Pulmonary artery endothelial cell (primary cell): ENCODE measurements around the gene LKAAEAR1. TPM values are rescaled to one million over a fixed set of nuclear protein-coding genes. Genes with fewer than 3 reads are reported as not detected.
A peak's percentile ranks its signal among the peaks of the same experiment; 100 is the strongest.

ENCODE experiments used
- DNase-seq: peaks from one replicate; pipeline ENCODE4 v3.0.0-alpha.2; 2011; ENCODE audit warnings: low read depth, low spot score
- total RNA-seq: library from RNA; depleted of rRNA; stranded (reverse); fragments of >200 nt; gene quantifications from 2 replicates; pipeline ENCODE4 v1.2.3, GENCODE V29; 2014

The LKAAEAR1 gene
- total RNA-seq, 1 donor from 2014 or later: not detected

DNA sequence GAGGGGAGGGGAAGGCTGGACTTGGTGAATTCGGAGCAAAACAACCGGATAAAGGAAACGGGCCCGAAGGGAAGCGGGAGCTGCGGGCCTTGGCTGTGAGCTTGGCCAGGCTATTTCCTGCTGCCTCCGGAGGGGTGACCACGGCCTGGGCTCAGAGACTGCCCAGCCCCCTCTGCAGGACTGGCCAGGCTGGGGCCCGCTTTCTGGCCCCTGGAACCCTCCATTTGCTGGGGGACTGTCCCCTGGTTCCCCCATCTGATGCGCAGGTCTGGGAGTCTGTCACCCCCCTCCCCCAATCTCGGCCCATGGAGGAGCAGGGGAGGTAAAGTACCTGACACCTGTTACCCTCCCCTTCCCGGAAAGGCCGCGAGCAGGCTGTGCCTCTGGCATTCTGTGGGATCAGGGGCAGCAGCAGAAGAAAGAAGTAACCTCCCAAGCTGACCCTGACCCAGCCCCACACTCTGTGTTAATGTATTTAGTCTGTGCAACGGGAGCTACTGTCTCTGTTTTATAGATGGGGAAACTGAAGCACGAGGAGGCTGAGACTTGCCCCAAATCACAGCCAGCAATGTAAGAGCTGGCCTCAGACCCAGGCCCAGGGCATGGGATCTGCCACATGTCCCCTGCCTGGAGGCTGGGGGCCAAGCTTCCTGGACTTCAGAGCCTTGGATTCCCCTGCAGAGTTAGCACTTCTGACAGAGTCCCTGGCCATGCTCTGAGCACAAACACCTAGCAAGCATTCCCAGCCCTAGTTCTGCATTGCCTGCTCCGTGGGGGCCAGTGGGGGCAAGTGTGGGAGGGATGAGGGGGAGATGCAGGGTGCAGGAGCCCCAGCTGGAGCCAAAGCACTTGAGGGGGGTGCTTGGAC is 44.7 kb downstream of the LKAAEAR1 start:
- no peak for DNase-seq

DNA sequence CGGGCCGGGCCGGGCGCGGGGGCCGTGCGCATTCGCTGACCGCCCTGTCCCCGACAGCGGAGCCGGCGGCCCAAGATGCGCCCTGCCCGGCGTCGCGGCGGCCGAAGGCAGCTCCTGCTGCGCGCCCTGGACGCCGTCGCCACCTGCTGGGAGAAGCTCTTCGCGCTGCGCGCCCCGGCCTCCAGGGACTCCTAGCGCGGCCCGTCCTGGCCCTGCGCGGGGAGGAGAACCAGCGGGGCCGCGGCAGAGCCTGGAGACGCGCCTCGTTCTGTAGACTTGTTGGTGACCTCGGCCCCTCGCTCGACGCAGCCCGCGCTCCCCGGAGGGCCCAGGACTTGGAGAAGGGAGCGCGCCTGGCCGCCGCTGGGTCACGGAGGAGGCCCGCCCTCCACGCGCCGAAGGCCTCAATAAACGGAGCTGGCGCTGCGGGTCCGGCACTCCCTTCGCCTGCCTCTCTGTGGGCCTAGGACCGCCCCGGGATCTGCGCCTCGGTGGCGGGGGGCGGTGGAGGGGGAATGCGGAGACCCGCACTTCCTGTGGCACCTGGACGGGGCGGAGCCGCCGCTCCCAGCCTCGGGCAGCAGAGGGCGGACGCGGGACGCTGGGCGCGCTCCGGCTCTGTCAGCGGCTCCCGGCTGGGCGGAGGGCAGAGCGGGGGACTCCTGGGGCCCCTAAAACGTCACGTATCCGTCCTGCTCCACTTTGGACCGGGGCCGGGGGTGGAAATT is 45.5 kb downstream of the LKAAEAR1 start:
- peak; percentile 84 for DNase-seq

DNA sequence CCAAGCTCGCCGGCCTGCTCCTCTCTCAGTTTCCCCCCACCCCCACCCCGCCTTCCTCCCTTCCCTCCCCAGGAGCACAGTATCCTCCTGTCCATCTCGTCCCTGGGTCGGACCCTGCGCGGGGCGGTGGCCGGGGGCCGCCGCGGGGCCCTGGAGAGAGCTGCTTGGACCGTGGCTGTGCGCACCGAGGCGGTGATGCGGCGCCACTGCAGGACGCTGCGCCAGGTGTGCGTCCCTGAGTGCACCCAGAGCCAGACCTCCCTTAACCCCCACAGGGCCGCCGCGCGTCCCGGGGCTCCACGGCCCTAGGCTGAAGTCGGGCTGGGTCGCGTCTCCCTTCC is 46.0 kb downstream of the LKAAEAR1 start:
- DNase-seq: no peak

DNA sequence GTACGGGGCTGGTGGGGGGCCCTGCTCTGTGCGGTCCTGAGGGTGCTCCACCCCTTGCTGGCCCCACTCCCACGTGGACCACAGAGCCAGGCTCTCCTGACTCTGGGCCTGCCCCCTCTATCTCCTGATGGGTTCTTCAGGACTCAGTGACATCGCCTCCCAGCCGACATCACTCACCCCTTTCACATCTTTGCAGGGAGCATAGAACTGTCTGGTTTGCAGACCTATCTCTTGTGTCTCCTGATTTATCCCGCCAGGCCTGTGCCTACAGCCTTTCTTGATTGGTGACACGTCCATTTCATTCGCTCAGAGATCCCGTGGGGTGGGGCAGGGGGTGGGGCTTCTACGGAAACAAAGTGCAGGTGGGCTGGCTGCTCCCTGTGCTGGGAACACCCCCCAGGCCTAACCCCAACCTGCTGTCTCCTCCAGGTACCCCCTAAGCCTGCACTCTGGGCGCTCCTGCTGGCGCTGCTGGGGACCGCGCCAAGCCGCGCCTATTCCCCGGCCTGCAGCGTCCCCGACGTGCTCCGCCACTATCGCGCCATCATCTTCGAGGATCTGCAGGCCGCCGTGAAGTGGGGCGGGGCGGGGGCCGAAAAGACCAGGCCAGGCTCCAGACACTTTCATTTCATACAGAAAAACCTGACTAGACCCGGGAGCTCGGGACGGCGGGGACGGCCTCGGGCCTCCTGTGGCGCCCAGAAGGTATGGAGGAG is 46.5 kb downstream of the LKAAEAR1 start:
- no peak for DNase-seq

DNA sequence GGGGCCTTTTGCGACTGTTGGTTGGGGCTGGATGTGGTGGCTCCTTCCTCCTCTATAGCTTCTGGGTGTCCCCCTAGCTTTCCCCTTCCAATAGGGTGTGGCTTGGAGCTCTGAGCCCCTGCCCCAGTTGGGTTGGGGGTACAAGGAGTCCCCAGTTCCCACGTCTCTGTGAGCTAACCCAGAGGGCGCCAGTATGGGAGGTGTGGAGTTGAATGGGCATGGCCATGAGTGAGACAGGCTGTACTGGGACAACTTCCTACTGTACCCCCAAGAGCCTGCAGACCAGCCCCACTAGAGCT is 47.0 kb downstream of the LKAAEAR1 start:
- DNase-seq: no peak

DNA sequence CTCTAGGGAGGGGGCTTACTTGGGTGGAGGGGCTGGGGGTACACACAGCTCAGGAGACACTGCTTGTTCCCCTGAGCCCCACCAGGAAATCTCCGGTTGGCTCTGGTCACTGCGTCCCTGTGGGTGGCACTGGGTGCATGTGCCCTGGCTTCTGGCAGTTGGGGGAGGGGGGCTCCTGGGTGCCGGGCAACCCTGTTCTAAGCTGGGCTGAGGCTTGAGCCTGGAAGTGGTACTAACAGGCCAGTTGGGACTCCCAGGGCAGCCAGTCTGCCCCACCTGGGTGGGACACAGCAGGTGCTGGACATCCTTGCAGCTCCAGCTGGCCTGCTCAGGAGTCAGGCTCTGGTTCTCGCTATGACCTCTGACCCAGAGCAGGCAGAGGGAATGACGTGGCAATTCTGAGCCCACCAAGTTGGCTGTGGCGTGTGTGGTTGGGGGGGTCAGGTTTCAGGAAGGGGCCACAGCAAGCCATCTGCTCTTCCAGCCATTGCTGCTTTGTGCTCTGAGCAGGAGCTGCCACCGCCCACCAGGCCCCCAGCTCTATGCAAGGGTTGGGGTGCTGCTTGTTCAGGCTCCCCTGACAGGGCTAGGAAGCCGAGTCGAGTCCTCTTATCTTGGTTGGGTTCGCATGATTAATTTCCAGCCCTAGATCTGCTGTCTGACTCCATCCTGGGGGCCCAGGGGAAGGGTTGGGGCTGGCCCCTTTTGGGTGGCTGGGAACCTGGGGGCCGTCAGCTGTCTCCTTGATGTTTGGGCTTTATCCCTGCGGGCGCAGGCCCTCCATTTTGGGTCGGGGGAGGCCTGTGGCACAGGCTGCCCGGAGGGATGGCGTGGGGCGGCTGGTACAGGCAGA is 47.6 kb downstream of the LKAAEAR1 start:
- no peak for DNase-seq

DNA sequence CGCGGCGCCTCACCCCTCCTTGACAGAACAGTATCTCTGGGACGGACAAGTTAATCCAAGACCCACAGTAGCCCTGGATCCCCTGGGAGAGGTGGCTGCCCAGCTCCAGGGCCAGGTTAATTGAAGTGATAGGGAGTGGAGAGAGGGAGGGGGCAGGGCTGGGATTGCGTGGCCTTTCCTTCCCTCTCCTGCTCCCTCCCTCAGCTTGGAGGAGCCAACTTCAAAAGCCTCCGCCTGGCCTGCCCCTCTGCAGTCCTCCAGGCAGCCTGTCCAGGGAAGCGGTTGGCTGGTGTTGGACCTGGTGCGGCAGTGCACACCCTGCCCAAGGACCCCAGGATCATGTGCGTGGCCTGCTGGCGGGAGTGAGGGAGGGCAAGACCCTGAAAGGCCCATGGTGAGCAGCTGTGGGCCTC is 48.3 kb downstream of the LKAAEAR1 start, which contains the start of gene C20orf204:
C20orf204 (plus strand) TSS at position 250 of the 413 bp plus-strand sequence; CDS start at position 392, 142 bp downstream.
- DNase-seq: no peak

DNA sequence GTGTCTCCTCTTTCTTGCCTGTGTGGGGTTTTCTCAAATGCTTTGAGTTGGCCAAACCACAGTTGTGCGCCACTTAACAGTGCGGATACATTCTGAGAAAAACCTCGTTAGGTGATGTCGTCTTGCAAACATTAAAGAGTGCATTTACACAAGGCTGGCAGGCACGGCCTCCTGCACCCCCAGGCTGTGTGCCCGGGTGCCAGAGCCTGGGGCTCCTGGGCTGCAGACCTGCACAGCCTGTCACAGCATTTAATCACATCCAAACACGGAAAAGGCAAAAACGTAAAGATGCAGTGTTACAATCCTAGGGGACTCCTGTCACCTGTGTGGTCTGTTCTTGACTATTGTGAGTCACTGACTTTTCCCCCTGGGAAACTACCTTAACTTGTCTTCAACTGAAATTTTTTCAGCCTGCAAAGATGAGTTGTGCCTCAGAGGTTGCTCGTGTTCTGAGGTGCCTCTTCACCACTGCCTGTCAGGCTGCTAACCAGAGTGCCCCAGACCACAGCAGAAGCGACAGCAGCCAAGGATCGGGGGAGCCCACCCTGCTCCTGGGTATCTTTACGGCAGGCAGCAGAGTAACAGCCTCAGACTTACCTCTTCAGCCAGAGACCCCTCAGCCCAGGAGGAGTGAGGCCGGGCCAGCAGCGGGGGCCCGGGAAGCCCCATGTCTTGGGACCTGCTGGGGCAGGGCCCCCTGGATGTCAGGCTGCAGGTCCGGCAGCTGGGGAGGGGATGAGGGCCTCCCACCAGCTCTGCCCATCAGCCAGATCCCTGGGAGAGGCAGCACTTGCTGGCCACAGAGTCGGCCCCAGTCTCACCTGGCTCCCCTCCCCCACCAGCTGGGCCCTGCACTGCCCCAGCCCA is 48.9 kb downstream of the LKAAEAR1 start:
- no peak for DNase-seq

DNA sequence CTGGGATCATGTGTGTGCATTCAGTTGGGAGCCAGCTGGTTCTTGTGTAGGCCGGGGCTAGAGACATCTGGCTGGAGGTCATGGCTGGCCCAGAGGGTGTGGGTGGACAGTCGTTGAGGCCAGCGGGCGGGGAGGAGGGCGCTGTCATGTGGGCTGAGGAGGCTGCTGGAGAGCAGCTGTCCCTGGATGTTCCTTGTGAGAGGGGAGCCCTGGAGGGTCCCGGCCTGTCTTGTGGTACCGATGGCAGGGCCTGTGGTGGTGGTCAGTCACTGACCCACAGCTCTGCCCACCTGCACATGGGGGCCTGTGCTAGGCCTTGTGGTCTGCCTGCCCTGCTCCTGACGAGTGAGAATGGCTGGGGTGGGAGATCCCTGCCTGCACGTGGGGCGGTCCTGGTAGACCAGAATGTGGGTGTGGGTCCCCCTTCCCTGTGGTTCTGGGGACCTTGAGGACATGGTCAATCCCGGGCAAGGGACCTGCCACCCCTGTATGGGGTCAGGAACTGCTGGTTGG is 50.2 kb downstream of the LKAAEAR1 start:
- no peak for DNase-seq

Other genes with a start within 250 kb of the LKAAEAR1 start
- gene ABHD16B, start 222.9 kb downstream of the LKAAEAR1 start, total RNA-seq: not detected in 2 replicates
- 139 and 153 TPM in 2 replicates for gene TPD52L2, start 219.1 kb downstream of the LKAAEAR1 start, total RNA-seq
- 106 and 113 TPM in 2 replicates for gene DNAJC5, start 189.3 kb downstream of the LKAAEAR1 start, total RNA-seq
- 28.9 and 30.4 TPM in 2 replicates for gene UCKL1, start 128.0 kb downstream of the LKAAEAR1 start, total RNA-seq
- gene ZNF512B, start 114.5 kb downstream of the LKAAEAR1 start, total RNA-seq: 11.7 and 13.1 TPM in 2 replicates
- gene SAMD10, start 104.8 kb downstream of the LKAAEAR1 start, total RNA-seq: 1.5 and 2.5 TPM in 2 replicates
- gene PRPF6, start 103.3 kb downstream of the LKAAEAR1 start, total RNA-seq: 71.7 and 83.0 TPM in 2 replicates
- gene C20orf204, start 48.2 kb downstream of the LKAAEAR1 start, total RNA-seq: 1.7 and 1.9 TPM in 2 replicates
- gene SOX18, start 34.8 kb downstream of the LKAAEAR1 start, total RNA-seq: 11.1 and 27.3 TPM in 2 replicates
- gene TCEA2, start 21.2 kb downstream of the LKAAEAR1 start, total RNA-seq: 18.0 and 27.8 TPM in 2 replicates
- 19.1 and 22.2 TPM in 2 replicates for gene RGS19, start 4.9 kb downstream of the LKAAEAR1 start, total RNA-seq
- gene OPRL1, start 4.3 kb downstream of the LKAAEAR1 start, total RNA-seq: 2.0 and 2.6 TPM in 2 replicates
- not detected in 2 replicates for gene NPBWR2, start 23.2 kb upstream of the LKAAEAR1 start, total RNA-seq
- not detected in 2 replicates for gene MYT1, start 80.1 kb upstream of the LKAAEAR1 start, total RNA-seq
- 44.7 and 49.9 TPM in 2 replicates for gene PCMTD2, start 171.3 kb upstream of the LKAAEAR1 start, total RNA-seq